GM18498 (cell line): ENCODE measurements around the gene ATP2B3.

Experiments
- ATAC-seq: cut with Tn5 transposase; IDR thresholded peaks from one replicate; pipeline ENCODE4 v1.9.1; 2021; ENCODE audit warnings: mild to moderate bottlenecking, moderate library complexity; ENCODE audit not compliant: unreplicated experiment

The ATP2B3 gene

DNA sequence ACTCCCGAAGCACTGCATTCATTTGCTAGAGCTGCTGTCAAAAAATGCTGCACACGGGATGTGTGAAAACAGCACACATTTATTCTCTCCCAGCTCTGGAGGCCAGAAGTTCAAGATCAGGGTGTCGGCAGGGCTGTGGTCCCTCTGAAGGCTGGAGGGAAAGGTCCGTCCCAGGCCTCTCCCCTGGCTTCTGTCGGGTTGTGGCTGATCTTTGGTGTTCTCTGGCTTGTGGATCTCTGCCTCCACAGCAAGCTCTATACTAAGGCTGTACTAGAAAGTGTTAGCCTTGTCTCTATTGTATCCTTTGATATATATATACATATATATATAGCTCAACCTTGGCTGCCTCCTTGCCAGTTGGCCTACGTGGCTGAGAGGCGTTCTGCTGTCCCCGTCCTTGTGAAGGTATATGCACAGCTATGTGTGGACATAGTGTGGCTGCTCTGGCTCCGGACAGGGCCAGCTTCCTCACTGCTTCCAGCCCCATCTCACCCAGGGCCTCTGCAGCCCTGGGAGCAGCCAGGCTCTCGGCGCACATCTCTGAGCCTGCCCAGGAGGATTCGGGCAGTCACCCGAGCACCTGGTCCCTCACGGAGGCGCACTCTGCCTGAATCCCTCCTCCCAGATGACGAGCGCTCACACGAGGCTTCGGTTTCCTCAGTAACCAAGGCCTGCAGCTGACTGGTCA, 114.6 kb downstream of the ATP2B3 start:
- ATAC-seq: no peak
